ENCODE data around the gene AGK.

- TF ChIP-seq CTCF (IDR thresholded peaks at IDR 0.05; ENCODE audit: poor library complexity) (no peak), EZH2 (IDR thresholded peaks at IDR 0.05; ENCODE audit: borderline replicate concordance) (no peak), EZH2phosphoT487 (IDR thresholded peaks at IDR 0.05; ENCODE audit: low read depth, severe bottlenecking, unreplicated experiment) (no peak)
These were observed 35.3 kb upstream of the AGK start for GRCh38 chr7:141515941-141516340.
